GM18520 (cell line): ENCODE data around the gene B3GAT2.
"Not testable (repeated sequence)": the region's sequence is repeated elsewhere in the genome, so short reads cannot be mapped to it uniquely, and the experiment has no call there.

ENCODE experiments used
- ATAC-seq: cut with Tn5 transposase; IDR thresholded peaks from one replicate; pipeline ENCODE4 v1.9.1; 2021; ENCODE audit not compliant: unreplicated experiment

Gene B3GAT2, protein sequence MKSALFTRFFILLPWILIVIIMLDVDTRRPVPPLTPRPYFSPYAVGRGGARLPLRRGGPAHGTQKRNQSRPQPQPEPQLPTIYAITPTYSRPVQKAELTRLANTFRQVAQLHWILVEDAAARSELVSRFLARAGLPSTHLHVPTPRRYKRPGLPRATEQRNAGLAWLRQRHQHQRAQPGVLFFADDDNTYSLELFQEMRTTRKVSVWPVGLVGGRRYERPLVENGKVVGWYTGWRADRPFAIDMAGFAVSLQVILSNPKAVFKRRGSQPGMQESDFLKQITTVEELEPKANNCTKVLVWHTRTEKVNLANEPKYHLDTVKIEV

DNA sequence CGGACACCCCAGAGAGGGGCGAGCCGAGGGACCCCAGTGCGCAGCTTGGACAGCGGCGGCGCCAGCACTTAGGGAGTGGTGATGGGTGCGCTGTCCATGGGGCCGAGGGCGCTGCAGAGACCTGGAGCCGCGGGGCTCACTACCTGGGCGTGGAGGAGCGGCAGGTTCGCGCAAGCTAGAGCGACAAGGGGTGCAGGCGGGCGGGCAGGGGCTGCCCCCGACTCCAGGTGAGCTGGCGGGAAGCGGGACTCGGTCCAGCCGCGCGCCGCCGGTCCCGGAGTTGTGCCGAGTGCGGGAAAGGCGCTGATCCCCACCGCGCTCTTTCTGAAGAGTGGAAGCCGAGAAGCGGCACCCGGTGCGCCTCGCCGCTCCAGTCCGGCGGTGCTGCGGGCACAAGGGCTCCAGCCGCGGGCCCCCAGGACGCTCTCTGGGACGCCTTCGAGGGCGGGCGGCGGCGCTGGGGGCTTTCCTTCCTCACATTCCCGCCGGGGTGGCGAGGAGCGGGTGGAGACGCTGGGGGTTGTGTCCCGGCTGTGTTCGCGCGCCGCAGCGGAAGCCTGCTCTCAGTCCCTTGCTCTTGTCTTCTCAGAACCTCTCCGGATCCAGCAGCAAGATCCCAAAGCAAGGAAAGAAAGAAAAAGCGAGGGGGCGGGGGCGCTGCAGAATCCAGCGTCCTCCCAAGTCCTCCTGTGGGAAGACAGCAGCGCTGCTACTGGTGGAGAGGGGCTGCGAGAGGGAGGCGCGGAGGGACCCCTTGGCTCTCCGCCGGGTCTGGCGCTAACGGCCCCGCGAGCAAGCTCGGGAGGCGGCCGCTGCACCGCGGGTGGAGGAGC is at the start of gene B3GAT2:
TSS of gene B3GAT2 (minus strand) at position 610 of the 833 bp plus-strand sequence. CDS start 631 bp downstream, outside the sequence.
- ATAC-seq = no peak

DNA sequence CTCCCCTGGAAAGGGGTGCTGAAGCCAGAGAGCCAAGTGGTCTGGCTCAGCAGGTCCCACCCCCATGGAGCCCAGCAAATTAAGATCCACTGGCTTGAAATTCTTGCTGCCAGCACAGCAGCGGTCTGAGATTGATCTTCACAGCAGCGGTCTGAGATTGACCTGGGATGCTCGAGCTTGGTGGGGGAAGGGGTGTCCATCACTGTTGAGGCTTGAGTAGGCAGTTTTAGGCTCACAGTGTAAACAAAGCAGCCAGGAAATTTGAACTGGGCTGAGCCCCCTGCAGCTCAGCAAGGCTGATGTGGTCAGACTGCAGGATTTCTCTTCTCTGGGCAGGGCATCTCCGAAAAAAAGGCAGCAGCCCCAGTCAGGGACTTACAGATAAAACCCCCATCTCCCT is 41.3 kb upstream of the B3GAT2 start:
- ATAC-seq = no peak

DNA sequence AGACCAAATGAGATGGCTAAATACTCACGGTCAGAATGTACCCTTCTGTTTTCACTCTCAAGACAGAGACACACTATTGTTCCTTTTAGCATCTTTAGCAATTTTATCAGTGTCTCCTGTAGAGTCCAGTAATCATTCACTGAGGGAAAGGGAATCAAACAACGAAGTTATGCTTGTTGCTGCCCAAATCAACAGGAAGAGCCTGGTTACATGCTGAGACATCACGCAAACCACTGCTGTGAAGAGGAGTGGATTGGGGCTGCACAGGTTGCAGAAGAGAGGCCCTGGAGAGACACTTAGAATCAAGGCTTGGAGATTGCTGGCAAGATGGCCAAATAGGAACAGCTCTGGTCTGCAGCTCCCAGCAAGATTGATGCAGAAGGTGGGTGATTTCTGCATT is 40.5 kb upstream of the B3GAT2 start:
- ATAC-seq = no peak

DNA sequence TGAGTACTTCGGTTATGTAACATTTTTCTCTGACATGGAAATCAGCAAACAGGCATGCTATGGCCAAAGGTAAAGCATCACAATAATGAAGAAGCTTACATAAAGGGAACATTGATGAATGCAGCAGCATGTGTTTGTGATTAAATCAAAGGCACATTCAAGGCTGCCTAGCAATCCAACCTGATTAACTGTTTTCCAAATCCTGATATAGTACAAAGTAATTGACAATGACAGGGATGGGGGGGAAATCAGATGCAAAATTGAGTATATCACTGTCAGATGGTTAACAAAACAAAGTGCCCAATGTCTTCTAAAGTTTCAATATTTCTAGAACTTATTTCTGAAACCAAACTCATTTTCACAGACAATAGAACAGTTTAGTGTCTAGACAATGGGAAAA is 39.2 kb upstream of the B3GAT2 start:
- no peak for ATAC-seq

DNA sequence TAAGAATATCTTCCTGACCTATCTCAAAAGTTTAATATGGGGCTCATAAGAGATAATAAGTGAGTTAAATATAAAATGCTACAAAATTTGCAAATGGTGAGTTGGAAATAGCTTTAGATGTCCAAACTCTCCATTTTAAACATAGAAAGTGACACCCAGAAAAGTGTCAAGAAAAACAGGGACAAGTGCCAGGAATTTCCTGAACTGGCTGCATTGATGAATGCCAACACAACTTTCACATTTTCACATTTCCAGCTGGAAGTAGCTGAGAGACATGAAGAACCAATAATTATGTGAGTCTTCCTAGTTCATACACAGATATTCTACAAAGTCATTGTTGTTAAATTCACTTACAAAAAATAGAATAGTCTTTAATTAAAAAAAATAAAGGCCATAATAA is 38.6 kb upstream of the B3GAT2 start:
- ATAC-seq = no peak

DNA sequence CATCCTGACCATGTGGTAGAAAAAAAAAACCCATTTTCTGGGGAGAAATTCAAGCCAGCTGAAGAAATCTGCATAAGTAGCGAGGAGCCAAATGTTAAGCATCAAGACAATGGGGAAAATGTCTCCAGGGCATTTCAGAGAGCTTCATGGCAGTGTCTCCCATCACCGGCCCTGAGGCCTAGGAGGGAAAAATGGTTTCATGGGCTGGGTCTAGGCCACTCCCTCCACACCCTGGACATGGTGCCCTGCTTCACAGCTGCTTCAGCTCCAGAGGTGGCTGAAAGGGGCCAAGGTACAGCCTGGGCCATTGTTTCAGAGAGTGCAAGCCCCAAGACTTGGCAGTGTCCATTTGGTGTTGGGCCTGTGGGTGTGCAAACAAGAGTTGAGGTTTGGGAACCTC is 34.4 kb upstream of the B3GAT2 start:
- no peak for ATAC-seq

DNA sequence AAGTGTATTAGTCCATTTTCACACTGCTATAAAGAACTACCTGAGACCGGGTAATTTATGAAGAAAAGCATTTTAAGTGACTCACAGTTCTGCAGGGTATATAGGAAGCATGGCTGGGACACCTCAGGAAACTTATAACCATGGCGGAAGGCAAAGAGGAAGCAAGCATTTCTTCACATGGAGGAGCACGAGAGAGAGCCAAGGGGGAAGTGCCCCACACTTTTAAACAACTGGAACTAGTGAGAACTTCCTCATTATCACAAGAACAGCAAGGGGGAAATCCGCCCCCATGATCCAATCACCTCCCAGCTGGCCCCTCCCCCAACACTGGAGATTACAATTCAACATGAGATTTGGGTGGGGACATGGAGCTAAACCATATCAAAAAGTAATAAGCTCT is 28.3 kb upstream of the B3GAT2 start:
- no peak for ATAC-seq

DNA sequence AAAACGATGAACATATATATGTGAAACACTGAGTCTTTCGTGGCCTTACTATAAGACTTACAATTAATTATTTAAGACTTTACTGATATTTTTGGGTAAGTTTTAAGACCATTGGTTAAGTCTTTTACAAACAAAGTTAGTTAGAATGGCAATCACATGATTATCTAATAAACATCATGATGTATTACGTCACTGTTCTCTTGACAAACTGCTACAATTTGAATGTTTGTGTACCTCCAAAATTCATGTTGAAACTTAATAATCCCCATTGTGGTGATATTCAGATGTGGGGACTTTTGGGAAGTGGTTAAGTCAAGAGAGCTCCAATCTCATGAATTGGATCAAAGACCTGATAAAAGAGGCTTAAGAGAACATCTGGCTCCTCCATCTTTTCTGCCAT is 25.9 kb upstream of the B3GAT2 start:
- no peak for ATAC-seq

DNA sequence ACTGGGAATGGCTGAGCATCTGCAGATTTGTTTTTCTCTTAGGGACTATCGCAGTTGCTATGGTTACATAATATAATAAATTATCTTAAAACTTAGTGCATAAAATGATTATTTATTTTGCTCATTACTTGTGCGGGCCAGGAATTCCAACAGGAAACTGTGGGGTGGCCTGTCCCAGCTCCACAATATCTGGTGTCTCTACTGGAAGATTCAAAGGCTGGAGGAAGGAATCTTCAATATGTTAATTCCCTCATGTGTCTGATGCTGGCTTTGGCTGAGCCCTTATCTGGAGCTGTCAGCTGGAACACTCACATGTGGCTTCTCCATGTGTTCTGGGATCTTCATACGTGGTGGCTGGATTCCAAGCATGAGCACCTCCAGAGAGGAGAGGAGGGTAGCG is 23.9 kb upstream of the B3GAT2 start:
- no peak for ATAC-seq

DNA sequence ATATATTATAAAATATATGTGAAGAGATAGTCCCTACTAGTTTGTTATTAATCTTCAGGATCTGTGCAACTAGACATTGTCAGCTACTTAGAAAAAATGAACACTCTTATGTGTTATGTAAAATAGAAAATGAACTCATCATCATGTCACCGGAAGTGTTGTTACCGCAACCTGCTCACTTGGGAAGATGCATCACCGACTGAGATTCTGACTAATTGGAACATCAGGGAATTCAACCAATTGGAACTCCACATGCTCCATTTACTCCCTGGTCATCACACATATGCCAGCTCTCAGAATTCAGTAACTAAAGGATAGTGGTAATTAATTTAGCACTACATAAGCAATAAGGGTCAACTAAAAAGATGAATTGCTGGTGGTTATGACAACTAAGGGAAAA is 16.7 kb upstream of the B3GAT2 start:
- no peak for ATAC-seq

DNA sequence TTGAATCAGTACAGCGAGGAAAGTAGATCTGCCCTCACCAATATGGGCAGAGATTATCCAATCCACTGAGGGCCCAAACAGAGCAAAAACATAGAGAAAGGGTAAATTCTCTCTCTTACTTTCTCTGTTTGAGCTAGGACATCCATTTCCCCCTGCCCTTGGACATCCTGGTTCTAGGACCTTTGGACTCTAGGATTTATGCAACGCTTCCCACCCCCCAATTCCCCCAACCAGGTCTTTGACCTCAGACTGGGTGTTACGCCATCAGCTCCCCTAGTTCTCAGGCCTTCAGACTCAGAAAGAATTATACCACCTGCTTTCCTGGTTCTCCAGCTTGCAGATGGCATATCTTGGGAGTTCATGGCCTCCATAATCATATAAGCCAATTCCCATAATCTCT is 10.2 kb upstream of the B3GAT2 start:
- no peak for ATAC-seq

DNA sequence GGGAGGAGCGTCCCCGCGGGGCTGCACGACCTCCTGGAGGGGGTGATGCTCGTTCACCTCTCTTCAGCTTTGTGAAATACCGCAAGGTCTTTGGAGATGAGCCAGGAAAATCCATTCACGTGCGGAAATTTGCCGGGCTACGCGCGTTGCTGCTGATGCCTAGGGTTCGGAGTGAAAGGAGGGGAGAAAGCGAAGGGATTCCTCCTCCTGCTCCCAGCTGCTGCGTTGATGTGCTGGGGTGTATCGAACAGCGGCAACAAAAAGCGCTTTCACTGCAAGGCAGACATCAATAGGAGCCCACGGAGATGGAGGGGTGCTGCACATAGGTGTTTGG is 391 bp upstream of the B3GAT2 start:
- ATAC-seq = no peak

DNA sequence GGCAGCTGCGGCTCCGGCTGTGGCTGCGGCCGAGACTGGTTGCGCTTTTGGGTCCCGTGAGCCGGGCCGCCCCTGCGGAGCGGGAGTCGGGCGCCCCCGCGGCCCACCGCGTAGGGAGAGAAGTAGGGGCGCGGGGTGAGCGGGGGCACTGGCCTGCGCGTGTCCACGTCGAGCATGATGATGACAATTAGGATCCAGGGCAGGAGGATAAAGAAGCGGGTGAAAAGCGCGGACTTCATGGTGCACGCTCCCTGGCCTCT is 739 bp downstream of the B3GAT2 start:
- ATAC-seq = peak; percentile 5

DNA sequence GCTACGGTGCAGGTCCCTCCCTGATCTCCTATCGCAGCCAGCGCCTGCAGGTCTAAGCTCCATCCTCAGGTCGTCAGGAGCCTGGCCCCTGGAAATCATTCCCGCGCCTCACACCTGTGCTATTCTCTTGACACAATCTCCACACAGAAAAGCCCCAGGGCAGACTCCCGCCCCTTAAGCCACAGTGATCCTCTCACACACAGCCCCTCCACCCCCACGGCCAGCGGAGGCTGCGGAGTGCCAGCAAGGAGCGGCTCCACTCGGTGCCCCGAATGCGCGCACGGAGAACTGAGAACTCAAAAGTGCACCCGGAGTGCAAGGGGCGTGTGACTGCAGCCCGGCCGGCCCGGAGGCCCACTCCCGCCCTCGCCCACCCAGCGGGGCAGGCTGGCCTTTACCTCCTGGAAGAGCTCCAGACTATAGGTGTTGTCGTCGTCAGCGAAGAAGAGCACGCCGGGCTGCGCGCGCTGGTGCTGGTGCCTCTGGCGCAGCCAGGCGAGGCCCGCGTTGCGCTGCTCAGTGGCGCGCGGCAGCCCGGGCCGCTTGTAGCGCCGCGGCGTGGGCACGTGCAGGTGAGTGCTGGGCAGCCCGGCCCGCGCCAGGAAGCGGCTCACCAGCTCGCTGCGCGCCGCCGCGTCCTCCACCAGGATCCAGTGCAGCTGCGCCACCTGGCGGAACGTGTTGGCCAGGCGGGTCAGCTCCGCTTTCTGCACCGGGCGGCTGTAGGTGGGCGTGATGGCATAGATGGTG is 1.2 kb downstream of the B3GAT2 start:
- ATAC-seq = peak; percentile 94

DNA sequence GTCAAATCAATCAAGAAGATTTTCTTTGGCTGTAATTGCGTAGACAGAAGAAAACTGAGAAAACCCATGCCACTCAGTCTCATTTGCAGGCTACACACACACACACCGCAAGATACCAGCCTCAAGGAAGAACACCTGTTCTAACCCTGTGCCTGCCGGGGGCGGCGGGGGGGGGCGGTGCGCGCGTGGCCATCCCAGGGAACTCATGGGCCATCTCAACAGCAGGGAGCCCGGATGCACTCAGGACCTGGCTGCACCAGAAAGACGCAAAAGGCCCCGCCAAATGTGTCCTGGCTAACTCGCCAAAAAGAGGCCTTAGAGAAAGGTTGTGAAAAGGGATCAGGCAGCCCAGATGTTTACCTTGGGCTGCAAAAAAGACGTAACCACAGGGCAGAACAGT is 2.1 kb downstream of the B3GAT2 start:
- ATAC-seq = no peak

DNA sequence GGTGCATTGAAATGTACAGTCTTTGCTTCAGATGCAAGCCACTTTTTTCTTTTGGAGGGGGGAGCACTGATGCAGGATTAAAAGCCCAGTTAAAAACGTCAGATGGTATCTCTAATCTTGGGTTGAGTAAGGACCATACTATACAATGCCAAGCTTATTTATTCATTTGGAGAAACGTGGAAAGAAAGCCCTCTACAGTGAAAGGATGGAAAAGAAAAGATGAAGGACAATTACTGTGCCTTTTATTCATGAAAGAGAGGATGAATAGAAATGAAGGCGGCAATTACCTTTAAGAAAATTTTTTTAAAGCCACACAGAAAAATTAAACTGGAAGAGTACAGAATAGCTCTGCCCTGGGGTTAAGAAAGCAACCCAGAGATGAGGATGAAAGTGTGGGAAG is 2.7 kb downstream of the B3GAT2 start:
- ATAC-seq = no peak

DNA sequence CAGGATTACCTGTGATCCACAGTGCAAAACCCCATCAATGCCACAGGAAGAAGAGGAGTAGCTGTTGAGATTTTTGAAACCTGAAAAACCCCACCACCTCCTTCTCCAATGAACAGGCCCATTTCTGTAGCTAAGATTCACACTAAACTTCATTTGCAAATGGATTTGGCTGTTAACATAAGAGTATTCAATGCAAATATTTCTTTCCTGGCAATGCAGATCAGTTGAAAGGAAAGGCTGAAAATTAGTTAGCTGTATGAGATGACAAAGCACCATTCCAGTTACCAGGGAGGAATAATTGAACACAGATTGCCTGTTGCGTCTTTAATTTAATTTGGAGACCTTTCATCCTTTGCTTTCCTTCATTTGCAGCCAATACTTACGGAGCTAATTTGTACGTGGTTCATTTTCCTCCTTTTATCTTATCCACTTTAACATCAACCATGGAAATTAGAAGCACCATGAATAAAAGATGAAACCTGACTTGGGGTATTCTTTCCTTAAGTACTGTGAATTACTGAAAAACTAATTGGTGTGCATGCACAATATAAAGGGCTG is 4.2 kb downstream of the B3GAT2 start:
- ATAC-seq = no peak

DNA sequence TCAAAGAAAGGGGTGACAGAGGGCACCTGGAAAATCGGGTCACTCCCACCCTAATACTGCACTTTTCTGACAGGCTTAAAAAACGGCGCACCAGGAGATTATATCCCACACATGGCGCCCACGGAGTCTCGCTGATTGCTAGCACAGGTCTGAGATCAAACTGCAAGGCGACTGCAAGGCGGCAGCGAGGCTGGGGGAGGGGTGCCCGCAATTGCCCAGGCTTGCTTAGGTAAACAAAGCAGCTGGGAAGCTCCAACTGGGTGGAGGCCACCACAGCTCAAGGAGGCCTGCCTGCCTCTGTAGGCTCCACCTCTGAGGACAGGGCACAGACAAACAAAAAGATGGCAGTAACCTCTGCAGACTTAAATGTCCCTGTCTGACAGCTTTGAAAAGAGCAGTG is 12.5 kb downstream of the B3GAT2 start:
- ATAC-seq = not testable (repeated sequence)

DNA sequence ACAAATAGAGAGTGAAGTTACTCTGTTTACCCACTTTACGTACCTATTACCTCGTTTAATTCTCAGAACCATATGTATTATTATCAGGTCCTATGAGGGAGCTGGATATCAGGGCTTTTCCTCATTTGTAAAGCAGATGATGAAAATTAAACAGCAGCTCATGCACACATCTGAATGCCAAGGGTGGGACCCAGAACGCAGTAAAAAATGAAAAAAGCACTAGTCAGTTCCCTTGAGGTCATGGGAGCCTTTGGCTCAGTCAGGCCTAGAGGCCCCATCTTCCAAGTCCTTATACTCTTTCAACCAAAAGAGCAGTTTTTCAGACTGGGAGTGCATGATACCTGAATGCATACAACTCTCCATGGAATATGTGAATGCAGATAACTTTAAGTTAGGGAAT is 23.0 kb downstream of the B3GAT2 start:
- no peak for ATAC-seq

DNA sequence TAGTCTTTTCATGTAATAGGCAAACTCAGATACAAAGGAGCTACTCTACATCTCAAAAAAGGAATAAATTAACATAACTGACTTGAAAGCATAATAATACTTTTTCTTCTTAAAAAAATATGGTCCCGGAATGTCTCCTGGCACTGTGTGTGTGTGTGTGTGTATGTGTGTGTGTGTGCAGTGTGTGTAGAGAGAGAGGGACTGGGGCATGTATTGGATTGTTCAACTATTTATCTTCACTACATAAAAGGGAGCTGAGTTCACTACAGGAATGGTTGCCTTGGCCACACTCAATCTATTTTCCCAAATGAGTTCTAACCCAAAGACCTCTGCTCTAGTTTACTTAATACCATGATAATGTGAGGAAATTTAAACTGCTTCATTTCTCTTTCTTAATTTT is 51.1 kb downstream of the B3GAT2 start:
- no peak for ATAC-seq

DNA sequence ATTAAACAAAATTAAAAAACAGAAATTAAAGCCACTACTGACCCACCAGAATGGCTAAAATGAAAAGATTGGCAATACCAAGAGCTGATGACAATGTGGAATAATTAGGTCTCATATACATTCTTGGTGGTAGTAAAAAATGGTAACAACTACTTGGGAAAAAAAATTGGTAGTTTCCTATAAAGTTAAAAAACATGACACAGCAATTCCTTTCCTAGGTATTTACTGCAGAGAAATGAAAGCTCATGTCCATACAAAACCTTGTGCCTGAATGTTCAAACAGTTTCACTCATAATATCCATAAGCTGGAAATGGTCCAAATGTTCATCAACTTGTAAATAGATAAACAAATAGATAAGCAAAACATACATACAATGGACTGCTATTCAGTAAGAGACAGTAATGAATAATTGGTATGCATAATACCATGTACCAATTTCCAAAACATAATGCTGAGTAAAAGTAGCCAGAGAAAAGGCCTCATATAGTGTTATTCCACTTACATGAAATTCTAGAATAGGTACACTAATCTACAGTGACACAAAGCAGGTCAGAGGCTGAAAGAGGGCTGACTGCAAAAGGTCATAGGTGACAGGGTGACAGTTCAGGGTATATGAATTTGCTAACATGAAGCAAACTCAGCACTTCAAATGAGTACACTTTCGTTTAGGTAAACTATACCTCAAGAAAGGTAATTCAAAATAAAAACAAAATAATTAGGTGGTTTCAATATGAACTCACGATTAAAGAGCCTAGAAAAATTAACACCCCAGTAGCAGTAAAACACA is 53.0 kb downstream of the B3GAT2 start:
- no peak for ATAC-seq
